ENCODE results near the gene WDR19. TPM values are rescaled to one million over a fixed set of nuclear protein-coding genes. Genes with fewer than 3 reads are reported as not detected.
"Not testable (repeated sequence)": the region's sequence is repeated elsewhere in the genome, so short reads cannot be mapped to it uniquely, and the experiment has no call there.

Gene WDR19
- polyA plus RNA-seq (ENCODE audit: insufficient read length in 3 of 3) = 10 to 100 TPM; 88.0 to 90.0 (median 89.7) TPM

DNA sequence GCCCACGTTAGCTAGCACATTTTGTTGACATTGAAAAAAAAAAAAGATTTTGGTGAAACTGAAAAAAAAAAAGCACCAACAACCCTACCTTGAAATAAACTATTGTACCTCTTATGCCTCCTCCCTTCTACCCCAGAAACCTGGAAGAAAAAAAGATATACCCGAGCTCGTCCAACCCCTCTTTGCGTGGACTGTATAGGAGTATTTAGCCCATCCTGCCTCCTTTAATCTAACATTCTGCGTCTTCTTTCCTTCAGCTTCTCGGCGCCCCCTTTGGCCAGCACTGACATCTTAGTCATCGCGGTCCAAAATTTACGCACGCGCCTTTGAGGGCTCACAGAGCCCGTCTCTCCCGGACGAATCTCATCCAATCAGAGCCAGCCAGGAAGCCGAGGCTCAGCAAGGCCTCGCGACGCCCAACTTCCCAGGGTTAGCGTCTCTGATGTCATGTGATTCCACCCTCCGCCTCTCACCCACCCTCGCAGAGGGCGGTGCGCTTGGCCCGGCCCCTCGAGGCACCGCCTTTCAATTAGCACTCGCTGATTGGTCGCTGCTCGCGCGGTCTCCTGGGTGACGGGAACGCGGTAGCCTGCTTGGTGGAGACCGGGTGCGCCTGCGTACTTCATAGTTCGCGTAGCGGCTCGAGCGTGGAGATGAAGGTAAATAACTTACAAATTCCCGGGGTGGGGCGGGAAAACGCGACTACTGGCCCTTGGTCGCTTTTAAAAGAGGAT, at the start of gene WDR19:
TSS of gene WDR19 (plus strand) at position 625 of the 734 bp plus-strand sequence. CDS start at position 654, 29 bp downstream.
- DNase-seq (ENCODE audit: low read depth in 3 of 3, low spot score in 2 of 3) = peak; percentile 97 to 98 (median 97)

DNA sequence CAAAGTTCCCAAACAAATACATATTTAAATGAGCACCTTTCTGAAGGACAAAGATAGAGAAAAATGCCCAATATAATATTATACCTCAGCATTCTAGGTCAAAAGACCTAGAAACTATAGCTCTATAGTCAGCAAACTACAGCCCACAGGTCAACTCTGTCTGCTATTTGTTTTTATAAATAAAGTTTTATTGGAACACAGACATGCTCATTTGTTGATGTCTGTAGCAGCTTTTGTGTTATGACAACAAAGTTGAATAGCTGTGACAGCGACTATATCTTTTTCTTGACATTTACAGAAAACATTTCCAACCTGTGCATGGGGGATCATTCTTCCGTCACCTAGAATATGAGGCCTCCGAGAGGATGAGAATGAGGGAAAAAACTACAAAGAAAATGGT, 48.7 kb upstream of the WDR19 start:
- no peak for DNase-seq (ENCODE audit: low read depth in 3 of 3, low spot score in 2 of 3)

GRCh38 chr4:39134683-39135306, 47.5 kb upstream of the WDR19 start:
- DNase-seq (ENCODE audit: low read depth in 3 of 3, low spot score in 2 of 3) = peak in 1 of 3 donors; percentile 3

DNA sequence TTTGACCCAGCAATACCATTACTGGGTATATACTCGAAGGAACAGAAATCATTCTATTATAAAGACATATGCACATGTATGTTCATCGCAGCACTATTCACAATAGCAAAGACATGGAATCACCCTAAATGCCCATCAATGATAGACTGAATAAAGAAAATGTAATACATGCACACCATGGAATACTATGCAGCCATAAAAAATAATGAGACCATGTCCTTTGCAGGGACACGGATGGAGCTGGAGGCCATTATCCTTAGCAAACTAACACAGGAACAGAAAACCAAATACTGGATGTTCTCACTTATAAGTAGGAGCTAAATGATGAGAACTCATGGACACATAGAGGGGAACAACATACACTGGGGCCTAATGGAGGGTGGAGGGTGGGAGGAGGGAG, 44.1 kb upstream of the WDR19 start:
- DNase-seq (ENCODE audit: low read depth in 3 of 3, low spot score in 2 of 3) = not testable (repeated sequence)

DNA sequence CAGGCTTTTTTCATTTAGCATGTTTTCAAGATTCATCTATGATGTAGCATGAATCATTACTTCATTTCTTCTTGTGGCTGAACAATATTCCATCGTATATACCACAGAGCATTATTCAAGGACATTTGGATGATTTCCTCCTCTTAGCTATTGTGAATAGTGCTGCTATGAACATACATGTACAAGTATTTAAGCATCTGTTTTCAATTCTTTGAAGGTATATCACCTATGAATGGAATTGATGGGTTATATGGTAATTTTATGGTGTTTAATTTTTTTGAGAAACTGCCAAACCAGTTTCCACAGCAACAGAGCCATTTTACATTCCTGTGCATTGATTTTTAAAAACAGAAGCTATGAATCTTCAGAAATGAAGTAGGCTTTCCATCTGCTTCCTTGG, 36.1 kb upstream of the WDR19 start:
- DNase-seq (ENCODE audit: low read depth in 3 of 3, low spot score in 2 of 3) = no peak

GRCh38 chr4:39154009-39154408, 28.3 kb upstream of the WDR19 start:
- DNase-seq (ENCODE audit: low read depth in 3 of 3, low spot score in 2 of 3) = no peak

DNA sequence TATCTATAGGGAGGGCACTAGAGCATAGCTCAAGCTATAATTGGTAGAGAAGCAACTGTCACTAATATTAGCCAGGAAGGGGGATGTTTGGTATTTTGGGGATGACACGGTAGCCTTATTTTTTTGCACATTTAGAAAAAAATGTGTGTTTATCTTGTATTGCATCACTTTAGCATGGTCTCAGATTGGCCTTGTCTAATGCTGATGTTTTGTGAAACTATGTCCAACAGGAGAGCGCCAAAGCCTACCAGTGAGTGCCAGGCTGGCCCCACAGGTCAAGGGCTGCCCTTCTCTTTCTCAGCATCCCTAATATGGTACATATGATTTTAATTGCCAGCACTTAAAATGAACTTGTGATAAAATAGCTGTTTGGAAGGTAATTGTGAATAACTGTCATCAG, 24.8 kb upstream of the WDR19 start:
- DNase-seq (ENCODE audit: low read depth in 3 of 3, low spot score in 2 of 3) = no peak

GRCh38 chr4:39166177-39166576, 16.2 kb upstream of the WDR19 start:
- no peak for DNase-seq (ENCODE audit: low read depth in 3 of 3, low spot score in 2 of 3)

GRCh38 chr4:39166669-39167068, 15.7 kb upstream of the WDR19 start:
- DNase-seq (ENCODE audit: low read depth in 3 of 3, low spot score in 2 of 3) = no peak

DNA sequence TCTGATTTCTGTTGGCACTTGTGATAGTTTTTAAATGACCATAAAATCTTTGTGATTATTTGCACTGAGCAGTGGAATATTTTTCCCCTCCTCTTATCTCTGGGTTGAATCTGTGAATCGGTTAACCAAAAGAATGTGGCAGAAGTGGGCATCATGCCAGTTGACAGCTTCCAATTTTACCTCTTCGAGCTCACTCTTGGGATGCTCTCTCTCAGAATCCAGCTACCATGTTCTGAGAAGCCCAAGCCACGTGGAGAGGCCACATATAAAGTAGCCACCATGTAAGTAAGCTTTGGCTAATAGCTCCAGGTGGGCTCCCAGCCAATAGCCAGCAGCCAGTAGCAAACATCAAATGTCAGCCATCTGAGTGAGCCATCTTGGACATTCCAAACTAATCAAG, 12.9 kb upstream of the WDR19 start:
- no peak for DNase-seq (ENCODE audit: low read depth in 3 of 3, low spot score in 2 of 3)

- DNase-seq (ENCODE audit: low read depth in 3 of 3, low spot score in 2 of 3) = no peak
Measured at GRCh38 chr4:39170301-39170700, 12.0 kb upstream of the WDR19 start.

DNA sequence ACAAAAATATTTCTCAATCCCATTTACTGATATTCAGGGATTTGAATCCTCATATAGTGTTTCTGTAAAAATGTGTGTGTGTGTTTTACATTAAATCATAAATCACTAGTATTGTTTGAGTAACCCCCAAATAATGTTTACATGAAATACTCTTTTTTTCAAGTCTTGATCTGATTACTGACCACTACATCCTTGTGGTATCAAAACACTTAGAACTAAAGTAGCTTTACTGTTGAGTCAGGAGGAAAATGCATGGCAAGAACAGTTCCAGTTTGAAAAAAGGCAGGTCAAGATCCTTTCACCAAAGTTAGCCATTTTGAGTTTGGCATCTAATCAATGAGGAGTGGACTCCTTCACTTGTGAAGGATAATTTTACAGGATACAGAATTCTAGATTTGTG, 3.6 kb upstream of the WDR19 start:
- no peak for DNase-seq (ENCODE audit: low read depth in 3 of 3, low spot score in 2 of 3)

DNA sequence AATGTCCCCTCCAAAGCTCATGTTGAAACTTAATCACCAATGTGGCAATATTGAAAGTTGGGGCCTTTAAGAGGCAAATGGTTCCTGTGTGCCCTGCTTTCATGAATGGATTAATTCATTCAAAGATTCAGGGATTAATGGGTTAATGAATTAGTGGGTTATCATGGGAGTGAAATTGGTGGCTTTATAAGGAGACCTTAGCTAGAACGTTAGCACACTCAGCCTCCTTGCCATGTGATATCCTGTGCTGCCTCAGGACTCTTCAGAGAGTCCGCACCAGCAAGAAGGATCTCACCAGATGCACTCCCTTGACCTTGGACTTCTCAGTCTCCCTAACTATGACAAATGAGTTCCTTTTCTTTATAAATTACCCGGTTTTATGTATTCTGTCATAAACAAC, 2.6 kb upstream of the WDR19 start:
- no peak for DNase-seq (ENCODE audit: low read depth in 3 of 3, low spot score in 2 of 3)

GRCh38 chr4:39180629-39181028, 1.7 kb upstream of the WDR19 start:
- not testable (repeated sequence) for DNase-seq (ENCODE audit: low read depth in 3 of 3, low spot score in 2 of 3)

- DNase-seq (ENCODE audit: low read depth in 3 of 3, low spot score in 2 of 3) = no peak
Measured at GRCh38 chr4:39181520-39181904, 817 bp upstream of the WDR19 start.

DNA sequence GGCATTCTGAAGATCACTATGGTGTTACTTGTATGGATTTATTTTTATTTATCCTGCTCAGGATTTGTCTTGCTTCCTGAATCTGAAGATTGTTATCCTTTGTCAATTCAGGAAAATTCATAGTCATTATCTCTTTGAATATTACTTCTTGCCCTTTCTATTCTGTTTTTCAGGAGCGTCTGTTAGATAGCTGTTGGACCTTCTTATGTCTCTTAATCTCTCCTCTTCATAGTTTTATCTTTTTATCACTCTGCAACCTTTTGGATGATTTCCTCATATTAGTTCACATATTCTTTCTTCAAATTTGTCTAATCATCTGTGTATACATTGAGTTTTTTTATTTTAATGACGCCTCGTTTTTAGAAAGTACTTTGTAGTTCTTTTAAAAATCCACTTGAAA, 19.6 kb downstream of the WDR19 start:
- no peak for DNase-seq (ENCODE audit: low read depth in 3 of 3, low spot score in 2 of 3)

GRCh38 chr4:39204543-39204942, 22.2 kb downstream of the WDR19 start:
- DNase-seq (ENCODE audit: low read depth in 3 of 3, low spot score in 2 of 3) = no peak

- no peak for DNase-seq (ENCODE audit: low read depth in 3 of 3, low spot score in 2 of 3)
Measured at GRCh38 chr4:39205000-39205399, 22.7 kb downstream of the WDR19 start.

DNA sequence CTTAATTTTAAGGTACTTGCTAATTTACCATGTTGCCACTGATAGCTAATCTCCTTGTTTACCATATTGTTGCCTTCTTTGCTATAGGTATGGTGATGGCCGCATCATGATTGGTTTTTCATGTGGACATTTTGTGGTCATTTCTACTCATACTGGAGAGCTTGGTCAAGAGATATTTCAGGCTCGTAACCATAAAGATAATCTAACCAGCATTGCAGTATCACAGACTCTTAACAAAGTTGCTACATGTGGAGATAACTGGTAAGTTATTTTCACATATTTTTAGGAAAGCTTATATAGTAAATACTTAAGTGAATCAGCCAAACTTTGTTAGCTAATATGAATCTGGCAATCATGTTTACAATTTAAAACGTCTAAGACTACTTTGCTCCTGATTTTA, 23.1 kb downstream of the WDR19 start:
- DNase-seq (ENCODE audit: low read depth in 3 of 3, low spot score in 2 of 3) = no peak

DNA sequence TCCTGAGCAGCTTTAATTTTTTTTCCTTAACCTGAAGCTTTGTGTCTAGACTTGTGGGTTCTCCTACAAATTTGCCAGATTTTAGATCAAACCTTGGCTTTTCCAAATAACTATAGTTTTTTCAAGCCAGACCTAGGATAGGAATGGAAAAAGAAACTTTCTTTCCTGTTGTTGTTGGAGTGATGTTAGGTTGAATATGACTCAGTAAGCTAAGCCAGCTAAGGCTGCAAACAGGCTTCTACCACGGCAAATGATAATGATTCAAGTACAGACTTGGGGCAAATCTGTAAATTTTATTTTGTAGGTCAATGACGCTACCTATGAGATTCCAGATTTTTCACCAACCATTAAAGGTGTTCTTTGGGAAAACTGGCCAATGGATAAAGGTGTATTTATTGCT, 45.6 kb downstream of the WDR19 start:
- DNase-seq (ENCODE audit: low read depth in 3 of 3, low spot score in 2 of 3) = no peak

GRCh38 chr4:39228377-39228776, 46.0 kb downstream of the WDR19 start:
- DNase-seq (ENCODE audit: low read depth in 3 of 3, low spot score in 2 of 3) = no peak

DNA sequence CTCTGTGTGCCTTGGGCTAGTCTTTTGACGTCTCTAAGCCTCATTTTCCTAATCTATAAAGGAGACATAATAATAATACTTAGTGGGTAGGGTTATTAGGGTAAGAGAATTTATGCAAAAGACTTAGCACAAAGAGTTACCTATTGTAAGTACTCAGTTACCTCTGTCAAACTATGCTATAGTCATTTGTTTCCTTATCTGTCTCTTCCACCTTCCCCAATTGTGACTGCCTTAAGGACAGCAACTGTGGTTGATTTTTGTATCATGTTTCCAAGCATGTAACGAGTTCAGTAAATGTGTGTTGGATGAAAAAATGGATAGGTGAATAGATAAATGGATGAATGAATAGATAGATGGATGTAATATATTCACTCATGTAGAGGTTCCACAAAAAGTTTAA, 48.1 kb downstream of the WDR19 start:
- DNase-seq (ENCODE audit: low read depth in 3 of 3, low spot score in 2 of 3) = no peak
